Peyer's patch (tissue), 4 donors: ENCODE results near the gene BRD3OS. TPM values are rescaled to one million over a fixed set of nuclear protein-coding genes. Genes with fewer than 3 reads are reported as not detected.

Experiments used
- DNase-seq, 3 donors: peaks; one replicate each; pipeline ENCODE4 v3.0.0-alpha.2; 2017 to 2019
- H3K27ac ChIP-seq, 4 donors: fragments of 200-600 bp; sonication (generic); one replicate each; pipeline ENCODE4 v1.5.1; 2016 to 2019
- H3K27me3 ChIP-seq, 2 donors: fragments of 200-600 bp; sonication (generic); one replicate each; pipeline ENCODE4 v1.5.1; 2019
- H3K36me3 ChIP-seq, 3 donors: fragments of 200-600 bp; sonication (generic); one replicate each; pipeline ENCODE4 v1.5.1; 2016 to 2019
- H3K4me1 ChIP-seq, 4 donors: fragments of 200-600 bp; sonication (generic); one replicate each; pipeline ENCODE4 v1.5.1; 2016 to 2019
- H3K4me3 ChIP-seq, 4 donors: fragments of 200-600 bp; sonication (generic); 1 replicate in 3 of 4; 2 replicates in 1 of 4; pipeline ENCODE4 v1.5.1; 2016 to 2019; ENCODE audit warnings: mild to moderate bottlenecking in 1 of 4
- H3K9me3 ChIP-seq, 4 donors: fragments of 200-600 bp; sonication (generic); one replicate each; pipeline ENCODE4 v1.5.1; 2016 to 2019; ENCODE audit warnings: mild to moderate bottlenecking in 1 of 4
- CTCF ChIP-seq, 6 experiments: fragments of 450-650 bp in 4 of 6; fragments of 200-600 bp in 2 of 6; sonication (generic) in 1 of 6; IDR thresholded peaks; one replicate each; pipeline ENCODE4 v1.5.1; 2017 to 2019; ENCODE audit warnings: antibody characterized with exemption in 6 of 6, mild to moderate bottlenecking in 3 of 6, moderate library complexity in 1 of 6
- POLR2A ChIP-seq, 2 donors: fragments of 450-650 bp; IDR thresholded peaks; one replicate each; pipeline ENCODE4 v1.5.1; 2017; ENCODE audit warnings: antibody characterized with exemption in 2 of 2, mild to moderate bottlenecking in 2 of 2, moderate library complexity in 2 of 2
- total RNA-seq, 4 donors: library from RNA; depleted of rRNA; stranded (reverse); fragments of >200 nt; gene quantifications; one replicate each; pipeline ENCODE4 v1.1.0, GENCODE V29; 2016

The BRD3OS gene
- total RNA-seq, 4 donors from 2014 or later: 1.4 to 11.6 (median 2.3) TPM

- TF ChIP-seq POLR2A (IDR thresholded peaks at IDR 0.05): no peak
- TF ChIP-seq CTCF (IDR thresholded peaks at IDR 0.05): no peak
- no peaks in the 10 kb centered on the region for H3K27me3 ChIP-seq
These were observed 46.9 kb upstream of the BRD3OS start for GRCh38 chr9:133978226-133978898.

GRCh38 chr9:133978899-133979272, 46.4 kb upstream of the BRD3OS start:
- no peak for DNase-seq
- peak overlapping the region in 1 of 4 donors; percentile 16 for H3K4me3 ChIP-seq
- peaks cover 4 to 32% (median 16%) of the 10 kb centered on the region in 4 donors for H3K4me1 ChIP-seq
- no peaks in the 10 kb centered on the region for H3K36me3 ChIP-seq
- peak overlapping the region in 3 of 4 donors; percentile 33 to 70 (median 52) for H3K27ac ChIP-seq
- no peaks in the 10 kb centered on the region for H3K27me3 ChIP-seq
- TF ChIP-seq POLR2A (IDR thresholded peaks at IDR 0.05): no peak
- TF ChIP-seq CTCF (IDR thresholded peaks at IDR 0.05): no peak
- no peaks in the 10 kb centered on the region for H3K9me3 ChIP-seq

More at GRCh38 chr9:133978226-133978898, 46.9 kb upstream of the BRD3OS start:
- Histone ChIP-seq H3K4me3 (no peak overlapping the region), H3K9me3 (no peaks in the 10 kb centered on the region), H3K27ac (peak overlapping the region in 1 of 4 donors; percentile 70), H3K4me1 (peaks cover 4 to 35% (median 19%) of the 10 kb centered on the region in 4 donors), H3K36me3 (no peaks in the 10 kb centered on the region)
- DNase-seq: peak in 1 of 3 donors; percentile 29

- DNase-seq: peak; percentile 49 to 82 (median 80)
- H3K27me3 ChIP-seq: no peaks in the 10 kb centered on the region
- H3K4me1 ChIP-seq: peaks cover 0 to 27% (median 11%) of the 10 kb centered on the region in 4 donors
- H3K36me3 ChIP-seq: no peaks in the 10 kb centered on the region
- peak overlapping the region; percentile 8 to 70 (median 42) for H3K27ac ChIP-seq
- no peaks in the 10 kb centered on the region for H3K9me3 ChIP-seq
- H3K4me3 ChIP-seq: peak overlapping the region in 3 of 4 donors; percentile 10 to 16 (median 12)
- no peak for TF ChIP-seq POLR2A (IDR thresholded peaks at IDR 0.05)
- no peak for TF ChIP-seq CTCF (IDR thresholded peaks at IDR 0.05)
These were observed 45.9 kb upstream of the BRD3OS start for GRCh38 chr9:133979273-133979920.

GRCh38 chr9:133979921-133980863, 45.1 kb upstream of the BRD3OS start:
- peaks cover 0 to 19% (median 11%) of the 10 kb centered on the region in 4 donors for H3K4me1 ChIP-seq
- H3K27ac ChIP-seq: peak overlapping the region; percentile 8 to 70 (median 42)
- TF ChIP-seq CTCF (IDR thresholded peaks at IDR 0.05) (no peak), POLR2A (IDR thresholded peaks at IDR 0.05) (no peak)
- H3K4me3 ChIP-seq: peak overlapping the region in 1 of 4 donors; percentile 10
- no peaks in the 10 kb centered on the region for H3K9me3 ChIP-seq
- DNase-seq: peak in 2 of 3 donors; percentile 34 to 46
- H3K27me3 ChIP-seq: no peaks in the 10 kb centered on the region
- H3K36me3 ChIP-seq: no peaks in the 10 kb centered on the region

- H3K4me1 ChIP-seq: peaks cover 0 to 18% (median 11%) of the 10 kb centered on the region in 4 donors
- no peak overlapping the region for H3K27ac ChIP-seq
- no peak overlapping the region for H3K4me3 ChIP-seq
- H3K9me3 ChIP-seq: no peaks in the 10 kb centered on the region
- no peaks in the 10 kb centered on the region for H3K27me3 ChIP-seq
- DNase-seq: peak in 1 of 3 donors; percentile 40
- no peaks in the 10 kb centered on the region for H3K36me3 ChIP-seq
- TF ChIP-seq CTCF (IDR thresholded peaks at IDR 0.05): no peak
- no peak for TF ChIP-seq POLR2A (IDR thresholded peaks at IDR 0.05)
These were observed 44.3 kb upstream of the BRD3OS start for GRCh38 chr9:133980864-133981588.
